PC-9 (cell line): Measurements from ENCODE around the gene THSD7B.

Experiments used
- EZH2 ChIP-seq: fragments of 200-600 bp; sonication (generic); IDR thresholded peaks from 2 replicates; pipeline ENCODE4 v1.8.0; 2017; ENCODE audit warnings: antibody characterized with exemption, low read depth
- TF ChIP-seq, protein P1 (sequence below): fragments of 200-600 bp; sonication (generic); conservative IDR thresholded peaks from 2 replicates; pipeline ENCODE4 v1.6.1; 2017; ENCODE audit warnings: mixed run types, antibody characterized with exemption, mild to moderate bottlenecking, moderate library complexity

DNA sequence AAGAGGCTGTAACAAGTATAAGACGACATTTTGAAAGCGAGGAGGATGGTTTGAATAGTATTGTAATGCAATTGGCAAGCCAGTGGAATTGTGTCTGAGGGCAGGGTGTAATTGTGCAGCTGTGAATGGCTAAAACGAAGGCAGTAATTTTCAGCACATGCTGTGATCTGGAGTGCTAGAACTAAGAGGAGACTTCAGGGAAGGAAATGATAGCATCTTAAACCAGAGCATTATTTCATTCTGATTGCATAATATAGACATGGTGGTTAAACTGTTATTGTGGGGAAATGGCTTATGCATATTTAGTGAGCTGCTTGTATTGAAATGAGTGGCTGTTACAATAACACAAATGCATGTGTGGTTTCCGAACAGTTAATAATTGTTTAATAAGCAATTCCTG lies 36.3 kb downstream of the THSD7B start:
- TF ChIP-seq, protein P1, sequence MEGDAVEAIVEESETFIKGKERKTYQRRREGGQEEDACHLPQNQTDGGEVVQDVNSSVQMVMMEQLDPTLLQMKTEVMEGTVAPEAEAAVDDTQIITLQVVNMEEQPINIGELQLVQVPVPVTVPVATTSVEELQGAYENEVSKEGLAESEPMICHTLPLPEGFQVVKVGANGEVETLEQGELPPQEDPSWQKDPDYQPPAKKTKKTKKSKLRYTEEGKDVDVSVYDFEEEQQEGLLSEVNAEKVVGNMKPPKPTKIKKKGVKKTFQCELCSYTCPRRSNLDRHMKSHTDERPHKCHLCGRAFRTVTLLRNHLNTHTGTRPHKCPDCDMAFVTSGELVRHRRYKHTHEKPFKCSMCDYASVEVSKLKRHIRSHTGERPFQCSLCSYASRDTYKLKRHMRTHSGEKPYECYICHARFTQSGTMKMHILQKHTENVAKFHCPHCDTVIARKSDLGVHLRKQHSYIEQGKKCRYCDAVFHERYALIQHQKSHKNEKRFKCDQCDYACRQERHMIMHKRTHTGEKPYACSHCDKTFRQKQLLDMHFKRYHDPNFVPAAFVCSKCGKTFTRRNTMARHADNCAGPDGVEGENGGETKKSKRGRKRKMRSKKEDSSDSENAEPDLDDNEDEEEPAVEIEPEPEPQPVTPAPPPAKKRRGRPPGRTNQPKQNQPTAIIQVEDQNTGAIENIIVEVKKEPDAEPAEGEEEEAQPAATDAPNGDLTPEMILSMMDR: no peak
- no peak for TF ChIP-seq EZH2
